ENCODE data around the gene ACSS1. TPM values are rescaled to one million over a fixed set of nuclear protein-coding genes. Genes with fewer than 3 reads are reported as not detected.
A peak's percentile ranks its signal among the peaks of the same experiment; 100 is the strongest.

The ACSS1 gene
- total RNA-seq, 1 donor from 2014 or later, result 1.8 TPM

DNA sequence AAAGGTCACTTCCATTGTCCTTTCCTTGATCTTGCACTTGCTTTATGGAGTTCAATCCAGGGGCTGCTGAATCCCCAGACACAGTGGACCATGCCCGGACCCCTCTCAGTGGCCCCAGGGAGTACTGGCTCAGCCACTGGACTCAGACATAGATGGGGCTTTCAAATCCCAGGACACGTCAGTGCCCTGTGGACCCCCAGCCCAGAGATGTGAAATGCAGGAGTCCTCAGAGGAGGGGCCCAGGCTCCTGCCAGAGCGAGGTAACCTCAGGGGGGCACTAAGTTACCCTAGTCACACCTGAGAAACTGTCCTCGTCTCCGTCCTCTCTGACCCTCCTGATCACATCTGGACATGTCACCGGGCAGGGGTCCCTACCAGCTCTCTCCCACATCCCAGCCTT lies 46.7 kb downstream of the ACSS1 start:
- DNase-seq (ENCODE audit: low read depth) (no peak), FAIRE-seq (no peak)
- no peaks in the 10 kb centered on the region for H3K27me3 ChIP-seq (ENCODE audit: control insufficient read depth, insufficient read depth, low read length)
- TF ChIP-seq CTCF (IDR thresholded peaks at IDR 0.05; ENCODE audit: insufficient read depth, low read length, severe bottlenecking), result no peak
- no peak overlapping the region for H3K4me3 ChIP-seq (ENCODE audit: low read depth, low read length)
- no peaks in the 10 kb centered on the region for H3K36me3 ChIP-seq (ENCODE audit: control insufficient read depth, insufficient read depth, low read length)

DNA sequence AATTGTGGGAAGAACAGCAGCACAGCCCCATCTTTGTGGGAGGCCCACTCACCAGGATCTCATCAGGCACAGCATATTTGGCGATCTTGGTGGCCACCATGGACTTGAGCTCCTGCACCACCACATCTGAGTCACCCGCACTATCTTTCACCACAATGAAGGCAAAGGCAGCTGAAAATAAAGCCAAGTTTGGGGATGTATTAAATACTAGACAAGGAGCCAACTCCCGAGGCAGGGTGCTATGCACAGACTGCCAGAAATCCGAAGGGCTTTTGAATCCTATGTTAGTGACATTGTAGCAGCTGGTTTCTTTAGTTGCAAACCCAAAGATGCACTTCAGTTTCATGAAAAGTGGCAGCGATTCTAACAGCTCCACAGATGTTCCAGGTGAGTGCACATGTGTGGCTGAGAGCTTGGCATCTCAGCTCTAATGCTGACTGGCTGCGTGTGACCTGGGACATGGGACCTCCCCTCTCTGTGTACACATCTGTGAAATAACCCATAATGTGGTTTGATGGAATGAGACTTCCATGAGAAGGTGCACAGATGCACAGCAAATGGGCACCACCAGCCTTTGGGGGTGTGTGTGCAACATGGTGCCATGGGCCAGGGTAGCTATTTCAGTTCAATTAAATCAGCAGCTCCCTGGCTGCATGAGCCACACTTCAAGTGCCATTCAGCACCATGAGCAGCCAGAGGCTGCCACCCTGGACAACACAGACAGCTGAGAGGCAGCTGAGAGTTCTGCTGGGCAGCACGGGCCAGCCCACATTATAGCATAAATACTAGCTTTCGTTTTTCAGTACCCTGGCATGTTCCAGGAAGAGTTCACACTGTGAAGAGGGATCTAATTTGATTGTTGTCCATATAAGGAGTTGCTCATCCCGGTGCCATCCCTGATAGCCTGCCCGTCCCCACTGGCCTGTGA lies 48.5 kb downstream of the ACSS1 start:
- FAIRE-seq, result peak; percentile 70
- H3K27me3 ChIP-seq (ENCODE audit: control insufficient read depth, insufficient read depth, low read length), result no peaks in the 10 kb centered on the region
- no peak for TF ChIP-seq CTCF (IDR thresholded peaks at IDR 0.05; ENCODE audit: insufficient read depth, low read length, severe bottlenecking)
- H3K36me3 ChIP-seq (ENCODE audit: control insufficient read depth, insufficient read depth, low read length), result no peaks in the 10 kb centered on the region
- no peak for DNase-seq (ENCODE audit: low read depth)
- no peak overlapping the region for H3K4me3 ChIP-seq (ENCODE audit: low read depth, low read length)

GRCh38 chr20:25008388-25009217 lies 49.3 kb downstream of the ACSS1 start:
- no peak for TF ChIP-seq CTCF (IDR thresholded peaks at IDR 0.05; ENCODE audit: insufficient read depth, low read length, severe bottlenecking)
- Histone ChIP-seq H3K4me3 (ENCODE audit: low read depth, low read length) (no peak overlapping the region), H3K27me3 (ENCODE audit: control insufficient read depth, insufficient read depth, low read length) (no peaks in the 10 kb centered on the region), H3K36me3 (ENCODE audit: control insufficient read depth, insufficient read depth, low read length) (no peaks in the 10 kb centered on the region)
- no peak for FAIRE-seq
- no peak for DNase-seq (ENCODE audit: low read depth)

- DNase-seq (ENCODE audit: low read depth) (no peak), FAIRE-seq (no peak)
- no peak overlapping the region for H3K4me3 ChIP-seq (ENCODE audit: low read depth, low read length)
- no peaks in the 10 kb centered on the region for H3K27me3 ChIP-seq (ENCODE audit: control insufficient read depth, insufficient read depth, low read length)
- H3K36me3 ChIP-seq (ENCODE audit: control insufficient read depth, insufficient read depth, low read length), result no peaks in the 10 kb centered on the region
- TF ChIP-seq CTCF (IDR thresholded peaks at IDR 0.05; ENCODE audit: insufficient read depth, low read length, severe bottlenecking), result no peak
These were observed 50.2 kb downstream of the ACSS1 start for GRCh38 chr20:25007491-25008305.

GRCh38 chr20:25006431-25007167 lies 51.3 kb downstream of the ACSS1 start:
- no peaks in the 10 kb centered on the region for H3K36me3 ChIP-seq (ENCODE audit: control insufficient read depth, insufficient read depth, low read length)
- FAIRE-seq, result no peak
- DNase-seq (ENCODE audit: low read depth), result no peak
- H3K4me3 ChIP-seq (ENCODE audit: low read depth, low read length), result no peak overlapping the region
- no peaks in the 10 kb centered on the region for H3K27me3 ChIP-seq (ENCODE audit: control insufficient read depth, insufficient read depth, low read length)
- no peak for TF ChIP-seq CTCF (IDR thresholded peaks at IDR 0.05; ENCODE audit: insufficient read depth, low read length, severe bottlenecking)

All from bronchial epithelial cell (primary cell).